GM06990 (cell line): ENCODE results near the gene NIPBL.

Experiments
- DNase-seq: peaks from one replicate; pipeline ENCODE4 v3.0.0-alpha.2; 2011; ENCODE audit not compliant: insufficient read length; ENCODE audit errors: extremely low read depth
- H3K27me3 ChIP-seq: replicated peaks from 2 replicates; pipeline ENCODE4 v1.6.0; 2011; ENCODE audit warnings: low read length; ENCODE audit not compliant: control insufficient read depth, insufficient read depth
- H3K36me3 ChIP-seq: 2 replicates; pipeline ENCODE4 v1.5.1; 2011; ENCODE audit warnings: low read length; ENCODE audit not compliant: control insufficient read depth, insufficient read depth
- H3K4me3 ChIP-seq: replicated peaks from 2 replicates; pipeline ENCODE4 v1.5.1; 2011; ENCODE audit warnings: low read depth, mild to moderate bottlenecking, control low read depth, low read length
- CTCF ChIP-seq: IDR thresholded peaks from 2 replicates; pipeline ENCODE4 v1.5.1; 2011; ENCODE audit warnings: low read length, control low read depth, mild to moderate bottlenecking, inconsistent platforms; ENCODE audit not compliant: insufficient read depth, poor library complexity, severe bottlenecking

The NIPBL gene

GRCh38 chr5:36934740-36935356, 58.3 kb downstream of the NIPBL start:
- Histone ChIP-seq H3K27me3 (no peaks in the 10 kb centered on the region), H3K4me3 (no peak overlapping the region), H3K36me3 (no peaks in the 10 kb centered on the region; the same call in 1 of the 2 replicates)
- DNase-seq, result no peak
- TF ChIP-seq CTCF, result no peak

- Histone ChIP-seq H3K27me3 (no peaks in the 10 kb centered on the region), H3K4me3 (no peak overlapping the region), H3K36me3 (no peaks in the 10 kb centered on the region; the same call in 1 of the 2 replicates)
- DNase-seq, result no peak
- TF ChIP-seq CTCF, result no peak
Measured at GRCh38 chr5:36935805-36936204, 59.2 kb downstream of the NIPBL start.

GRCh38 chr5:36936309-36936708, 59.7 kb downstream of the NIPBL start:
- no peak for TF ChIP-seq CTCF
- Histone ChIP-seq H3K4me3 (no peak overlapping the region), H3K27me3 (no peaks in the 10 kb centered on the region), H3K36me3 (no peaks in the 10 kb centered on the region; the same call in 1 of the 2 replicates)
- DNase-seq, result no peak

- DNase-seq, result no peak
- Histone ChIP-seq H3K4me3 (no peak overlapping the region), H3K36me3 (no peaks in the 10 kb centered on the region; the same call in 1 of the 2 replicates), H3K27me3 (no peaks in the 10 kb centered on the region)
- no peak for TF ChIP-seq CTCF
Measured at GRCh38 chr5:36938129-36938528, 61.6 kb downstream of the NIPBL start.

- no peaks in the 10 kb centered on the region for H3K27me3 ChIP-seq
- no peak for TF ChIP-seq CTCF
- no peak for DNase-seq
- H3K4me3 ChIP-seq, result no peak overlapping the region
- no peaks in the 10 kb centered on the region; the same call in 1 of the 2 replicates for H3K36me3 ChIP-seq
Measured at GRCh38 chr5:36939969-36940858, 63.6 kb downstream of the NIPBL start.
